ENCODE data around the gene PRTFDC1. TPM values are rescaled to one million over a fixed set of nuclear protein-coding genes. Genes with fewer than 3 reads are reported as not detected.

Gene PRTFDC1
- total RNA-seq, 2 donors from 2014 or later: 14.5 to 18.3 TPM

GRCh38 chr10:24858288-24859270, 93.8 kb downstream of the PRTFDC1 start:
- Histone ChIP-seq H3K4me3 (ENCODE audit: low read length) (no peak overlapping the region), H3K4me1 (ENCODE audit: control insufficient read depth, insufficient read depth, low read length) (no peaks in the 10 kb centered on the region), H3K36me3 (ENCODE audit: control insufficient read depth, insufficient read depth, low read length) (no peaks in the 10 kb centered on the region), H3K9ac (ENCODE audit: extremely low read depth, low read length, poor library complexity, severe bottlenecking) (no peak overlapping the region), H3K27me3 (ENCODE audit: control insufficient read depth, insufficient read depth, low read length, poor library complexity, severe bottlenecking) (no peaks in the 10 kb centered on the region), H3K9me3 (ENCODE audit: control insufficient read depth, low read length) (peaks cover 7% of the 10 kb centered on the region), H3K27ac (ENCODE audit: low read depth, low read length) (peak overlapping the region; percentile 92)
- peaks cover 28% of the 10 kb centered on the region for H3K4me1 Mint-ChIP-seq
- H3K27me3 Mint-ChIP-seq (ENCODE audit: insufficient read depth): no peaks in the 10 kb centered on the region
- no peak overlapping the region for H3K4me3 Mint-ChIP-seq
- H3K36me3 Mint-ChIP-seq (ENCODE audit: low read depth): peaks cover 9% of the 10 kb centered on the region
- peak; percentile 51 for DNase-seq
- 54 to 69% methylated on average over 6 to 10 of the region's 10 CpGs for WGBS, 2 experiments (ENCODE audit: insufficient coverage in 1 of 2, insufficient read length in 1 of 2)
- TF ChIP-seq CTCF (conservative IDR thresholded peaks at IDR 0.05): no peak
- peak overlapping the region; percentile 66 for H3K27ac Mint-ChIP-seq
- H3K9me3 Mint-ChIP-seq: peaks cover 11% of the 10 kb centered on the region

GRCh38 chr10:24857031-24857725, 95.2 kb downstream of the PRTFDC1 start:
- Mint-ChIP-seq H3K36me3 (ENCODE audit: low read depth) (no peaks in the 10 kb centered on the region), H3K9me3 (no peaks in the 10 kb centered on the region), H3K4me3 (no peak overlapping the region), H3K27me3 (ENCODE audit: insufficient read depth) (no peaks in the 10 kb centered on the region), H3K27ac (no peak overlapping the region), H3K4me1 (peaks cover 28% of the 10 kb centered on the region)
- WGBS, 2 experiments (ENCODE audit: insufficient coverage in 1 of 2, insufficient read length in 1 of 2): 76 to 87% methylated on average over 6 to 8 of the region's 8 CpGs
- Histone ChIP-seq H3K4me1 (ENCODE audit: control insufficient read depth, insufficient read depth, low read length) (no peaks in the 10 kb centered on the region), H3K36me3 (ENCODE audit: control insufficient read depth, insufficient read depth, low read length) (no peaks in the 10 kb centered on the region), H3K9me3 (ENCODE audit: control insufficient read depth, low read length) (no peaks in the 10 kb centered on the region), H3K27ac (ENCODE audit: low read depth, low read length) (peak overlapping the region; percentile 92), H3K27me3 (ENCODE audit: control insufficient read depth, insufficient read depth, low read length, poor library complexity, severe bottlenecking) (no peaks in the 10 kb centered on the region), H3K4me3 (ENCODE audit: low read length) (no peak overlapping the region), H3K9ac (ENCODE audit: extremely low read depth, low read length, poor library complexity, severe bottlenecking) (no peak overlapping the region)
- no peak for DNase-seq
- TF ChIP-seq CTCF (conservative IDR thresholded peaks at IDR 0.05): no peak

- Histone ChIP-seq H3K27me3 (ENCODE audit: control insufficient read depth, insufficient read depth, low read length, poor library complexity, severe bottlenecking) (no peaks in the 10 kb centered on the region), H3K4me3 (ENCODE audit: low read length) (no peak overlapping the region), H3K9ac (ENCODE audit: extremely low read depth, low read length, poor library complexity, severe bottlenecking) (no peak overlapping the region), H3K27ac (ENCODE audit: low read depth, low read length) (no peak overlapping the region), H3K4me1 (ENCODE audit: control insufficient read depth, insufficient read depth, low read length) (no peaks in the 10 kb centered on the region), H3K9me3 (ENCODE audit: control insufficient read depth, low read length) (no peaks in the 10 kb centered on the region), H3K36me3 (ENCODE audit: control insufficient read depth, insufficient read depth, low read length) (no peaks in the 10 kb centered on the region)
- peaks cover 42% of the 10 kb centered on the region for H3K4me1 Mint-ChIP-seq
- no peak for TF ChIP-seq CTCF (conservative IDR thresholded peaks at IDR 0.05)
- no peak for DNase-seq
- no peaks in the 10 kb centered on the region for H3K27me3 Mint-ChIP-seq (ENCODE audit: insufficient read depth)
- H3K4me3 Mint-ChIP-seq: no peak overlapping the region
- no peak overlapping the region for H3K27ac Mint-ChIP-seq
- WGBS, 2 experiments (ENCODE audit: insufficient coverage in 1 of 2, insufficient read length in 1 of 2): 96 to 100% methylated on average over 3 to 6 of the region's 6 CpGs
- H3K36me3 Mint-ChIP-seq (ENCODE audit: low read depth): no peaks in the 10 kb centered on the region
- H3K9me3 Mint-ChIP-seq: no peaks in the 10 kb centered on the region
Measured at GRCh38 chr10:24854256-24854655, 98.2 kb downstream of the PRTFDC1 start.

Data from endodermal cell (in vitro differentiated cells).